Fibroblast of skin of right quadriceps (primary cell): Measurements from ENCODE around the gene ZNF470.

Source experiments
- DNase-seq: peaks from one replicate; pipeline ENCODE4 v3.0.0-alpha.2; 2013

ZNF470 gene

GRCh38 chr19:56611288-56611687, 44.0 kb downstream of the ZNF470 start:
- DNase-seq: no peak

DNA sequence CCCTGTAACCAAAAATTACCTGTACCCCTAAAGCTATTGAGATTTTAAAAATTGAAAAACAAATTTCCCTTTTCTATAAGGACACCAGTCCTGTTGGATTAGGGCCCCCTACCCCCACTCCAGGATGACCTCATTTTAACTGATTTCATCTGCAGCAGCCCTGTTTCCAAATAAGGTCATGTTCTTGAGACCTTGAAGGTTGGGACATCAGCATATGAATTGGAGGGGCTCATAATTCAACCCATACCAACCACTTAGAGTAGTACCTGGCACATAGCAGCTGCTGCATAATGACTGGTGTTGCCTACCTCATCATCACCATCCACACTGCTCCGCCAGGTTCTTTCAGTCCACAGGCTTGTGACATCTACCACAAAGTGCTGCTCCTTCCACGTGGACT, 45.5 kb downstream of the ZNF470 start:
- DNase-seq: no peak

- no peak for DNase-seq
These were observed 46.4 kb downstream of the ZNF470 start for GRCh38 chr19:56613639-56614038.

GRCh38 chr19:56617531-56617930, 50.3 kb downstream of the ZNF470 start:
- DNase-seq: no peak

- DNase-seq: no peak
These were observed 51.9 kb downstream of the ZNF470 start for GRCh38 chr19:56619121-56619520.

DNA sequence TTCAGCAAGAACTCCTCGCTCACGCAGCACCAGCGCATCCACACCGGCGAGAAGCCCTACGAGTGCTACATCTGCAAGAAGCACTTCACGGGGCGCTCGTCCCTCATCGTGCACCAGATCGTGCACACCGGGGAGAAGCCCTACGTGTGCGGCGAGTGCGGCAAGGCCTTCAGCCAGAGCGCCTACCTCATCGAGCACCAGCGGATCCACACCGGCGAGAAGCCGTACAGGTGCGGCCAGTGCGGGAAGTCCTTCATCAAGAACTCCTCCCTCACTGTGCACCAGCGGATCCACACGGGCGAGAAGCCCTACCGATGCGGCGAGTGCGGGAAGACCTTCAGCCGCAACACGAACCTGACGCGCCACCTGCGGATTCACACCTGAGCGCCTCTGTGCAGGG, 55.1 kb downstream of the ZNF470 start:
- DNase-seq: no peak

GRCh38 chr19:56623006-56623405, 55.7 kb downstream of the ZNF470 start:
- no peak for DNase-seq

- DNase-seq: no peak
These were observed 58.4 kb downstream of the ZNF470 start for GRCh38 chr19:56625708-56626107.

DNA sequence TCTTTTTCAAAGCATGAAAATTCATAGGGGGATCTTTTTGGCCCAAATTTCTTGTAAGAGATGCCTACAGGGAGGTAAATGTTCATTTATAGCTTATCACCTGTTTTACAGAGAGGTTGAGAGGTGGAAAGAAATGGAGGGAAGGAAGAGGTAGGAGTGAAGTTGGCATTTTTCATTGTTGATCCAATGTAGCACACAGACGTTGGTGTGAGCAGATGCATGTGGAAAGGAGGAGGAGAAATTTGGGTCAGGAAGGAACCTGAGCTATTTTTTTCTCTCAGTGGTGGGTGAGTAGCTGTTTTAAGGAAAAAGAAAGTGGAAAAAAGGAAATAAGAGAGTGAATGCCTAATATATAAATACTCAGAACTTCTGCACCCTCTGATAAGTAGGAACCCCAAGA, 65.8 kb downstream of the ZNF470 start:
- no peak for DNase-seq

DNA sequence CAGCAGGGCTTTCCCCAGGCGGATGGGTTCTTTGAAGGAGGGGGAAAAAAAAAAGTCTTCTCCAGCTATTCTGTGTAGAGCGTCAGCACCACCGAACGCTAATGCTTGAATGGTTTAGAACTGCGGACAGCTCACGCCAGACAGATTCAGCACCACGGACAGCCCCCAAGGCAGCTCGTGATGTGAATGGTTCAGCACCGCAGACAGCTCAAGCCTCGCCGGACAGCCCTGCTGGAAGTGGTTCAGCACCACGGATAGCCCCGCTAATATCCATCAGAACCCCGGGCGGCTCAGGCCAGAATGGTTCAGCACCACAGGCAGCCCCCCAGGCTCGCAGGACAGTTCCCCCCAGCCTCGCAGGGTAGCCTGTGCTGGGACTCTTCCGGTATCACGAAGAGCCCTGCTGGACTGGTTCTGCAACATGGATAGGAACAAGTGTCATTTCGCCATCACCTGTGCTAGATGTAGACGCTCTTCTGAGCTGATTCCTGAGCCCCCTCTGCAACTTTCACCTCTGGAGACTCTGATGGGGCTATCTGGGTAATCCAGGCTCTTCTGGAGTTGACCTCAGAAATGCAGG, 70.8 kb downstream of the ZNF470 start:
- DNase-seq: peak; percentile 56
